HepG2 (cell line): ENCODE measurements around the gene EPHA2. TPM values are rescaled to one million over a fixed set of nuclear protein-coding genes. Genes with fewer than 3 reads are reported as not detected.

ENCODE experiments used
- ATAC-seq: fragments of 200-7000 bp; cut with Tn5 transposase; 3 replicates; pipeline ENCODE4 v1.9.1; 2020; ENCODE audit warnings: mild to moderate bottlenecking, moderate library complexity
- BruUV-seq: library from RNA; stranded (reverse); fragments of 400-500 nt; replicated peaks from 2 replicates; lab custom pipeline; 2021; lab: Mats Ljungman, UMichigan
- CTCF ChIA-PET: fragments of 300-600 bp; formaldehyde crosslinking; extraction: SDS; loops from one replicate; lab custom pipeline; 2021; ENCODE audit warnings: low total read pairs, inconsistent platforms, low intra/inter-chr PET ratio; lab: Yijun Ruan, JAX
- POLR2A ChIA-PET: fragments of 350-600 bp; sonication (Branson Sonifier 250); formaldehyde crosslinking; loops from one replicate; lab custom pipeline; 2020; ENCODE audit warnings: antibody characterized with exemption, inconsistent platforms; lab: Yijun Ruan, JAX
- DNase-seq: peaks from one replicate; pipeline ENCODE4 v3.0.0-alpha.2; 2015; ENCODE audit warnings: low spot score
- FAIRE-seq: peaks from 3 replicates; lab custom pipeline; 2011; peaks lifted over from hg19 to GRCh38; lab: Jason Lieb, UNC
- H2AFZ ChIP-seq: one replicate; pipeline ENCODE4 v1.6.1; 2011; ENCODE audit warnings: low read length, inconsistent platforms
- H3K27ac ChIP-seq: fragments of 300-600 bp; 3 replicates; pipeline ENCODE4 v1.8.0; 2011; ENCODE audit warnings: mixed run types, mild to moderate bottlenecking, mixed read lengths, low read length, inconsistent platforms; ENCODE audit not compliant: insufficient read depth; ENCODE audit errors: extremely low read length
- H3K27me3 ChIP-seq, 2 experiments: fragments of 200-600 bp in 1 of 2; 2 replicates in 1 of 2; 3 replicates in 1 of 2; pipeline versions ENCODE4 v1.6.0 to v1.8.0; 2011; ENCODE audit warnings: low read length in 2 of 2, mild to moderate bottlenecking in 2 of 2, moderate library complexity in 2 of 2, inconsistent platforms in 1 of 2; ENCODE audit not compliant: insufficient read depth in 2 of 2, control insufficient read depth in 1 of 2
- H3K36me3 ChIP-seq, 2 experiments: fragments of 200-600 bp in 1 of 2; replicated peaks in 1 of 2; 2 replicates in 1 of 2; 3 replicates in 1 of 2; pipeline versions ENCODE4 v1.5.1 to v1.8.0; 2011; ENCODE audit warnings: low read length in 2 of 2, inconsistent platforms in 1 of 2; ENCODE audit not compliant: insufficient read depth in 2 of 2, control insufficient read depth in 1 of 2
- H3K4me1 ChIP-seq: 2 replicates; pipeline ENCODE4 v1.5.1; 2012; ENCODE audit warnings: low read length, inconsistent platforms; ENCODE audit not compliant: insufficient read depth
- H3K4me2 ChIP-seq: 2 replicates; pipeline ENCODE4 v1.6.0; 2011; ENCODE audit warnings: low read depth, low read length, inconsistent platforms
- H3K4me3 ChIP-seq, 3 experiments: fragments of 200-600 bp in 1 of 3; sonication (generic), shearing (Covaris generic) in 1 of 3; replicated peaks in 1 of 3; 2 replicates each; pipeline ENCODE4 v1.5.1; 2011 to 2016; ENCODE audit warnings: low read length in 3 of 3, inconsistent platforms in 2 of 3, low read depth in 2 of 3, mild to moderate bottlenecking in 2 of 3, control low read depth in 1 of 3, mixed read lengths in 1 of 3; ENCODE audit not compliant: insufficient read depth in 1 of 3
- H3K79me2 ChIP-seq: one replicate; pipeline ENCODE4 v1.6.1; 2011; ENCODE audit warnings: low read length, inconsistent platforms; ENCODE audit not compliant: insufficient read depth
- H3K9ac ChIP-seq: 2 replicates; pipeline ENCODE4 v1.6.0; 2011; ENCODE audit warnings: mild to moderate bottlenecking, low read depth, low read length, inconsistent platforms; ENCODE audit not compliant: insufficient read depth
- H3K9me3 ChIP-seq: 2 replicates; pipeline ENCODE4 v1.5.1; 2012; ENCODE audit warnings: mild to moderate bottlenecking, low read length
- H4K20me1 ChIP-seq: 2 replicates; pipeline ENCODE4 v1.6.0; 2011; ENCODE audit warnings: inconsistent platforms, mild to moderate bottlenecking, low read length, moderate library complexity; ENCODE audit not compliant: insufficient read depth
- AGO2 ChIP-seq: fragments of 200-400 bp; formaldehyde crosslinking; optimal IDR thresholded peaks from 2 replicates; pipeline ENCODE3; 2017; ENCODE audit warnings: mild to moderate bottlenecking, low read depth, low read length, moderate library complexity
- ARID5B ChIP-seq: IDR thresholded peaks from 2 replicates; pipeline ENCODE4 v1.4.0; 2020; ENCODE audit warnings: mild to moderate bottlenecking, missing genetic modification reagents
- LCORL ChIP-seq, 2 experiments: fragments of 450-650 bp in 1 of 2; sonication (generic) in 1 of 2; formaldehyde crosslinking in 1 of 2; IDR thresholded peaks; 2 replicates each; pipeline versions ENCODE4 v1.5.0 to v1.6.1; 2017 to 2020; ENCODE audit warnings: antibody characterized with exemption in 1 of 2, missing genetic modification reagents in 1 of 2
- MNT ChIP-seq: fragments of 450-650 bp; IDR thresholded peaks from 2 replicates; pipeline ENCODE4 v1.6.1; 2016
- PRPF4 ChIP-seq: fragments of 200-400 bp; formaldehyde crosslinking; IDR thresholded peaks from 2 replicates; pipeline ENCODE4 v1.6.1; 2016; ENCODE audit warnings: low read length, low read depth; ENCODE audit not compliant: poor library complexity, severe bottlenecking
- RBM22 ChIP-seq: fragments of 200-400 bp; formaldehyde crosslinking; optimal IDR thresholded peaks from 2 replicates; pipeline ENCODE3; 2017; ENCODE audit warnings: mild to moderate bottlenecking, low read length, moderate library complexity
- SMARCE1 ChIP-seq: fragments of 450-650 bp; IDR thresholded peaks from 2 replicates; pipeline ENCODE4 v1.6.1; 2017; ENCODE audit warnings: borderline replicate concordance
- U2AF1 ChIP-seq: fragments of 200-400 bp; formaldehyde crosslinking; optimal IDR thresholded peaks from 2 replicates; pipeline ENCODE3; 2017; ENCODE audit warnings: mild to moderate bottlenecking, low read depth, low read length
- WGBS: methylation state at CpG from one replicate; pipeline ENCODE4 v1.1.6; 2017; ENCODE audit warnings: low lambda C conversion rate; 5-methylcytosine and 5-hydroxymethylcytosine counted together
- in situ Hi-C: cut with HindIII; loops from 2 replicates; pipeline ENCODE4 v1.10.0; 2017; ENCODE audit warnings: low pct_unique_long_range_greater_than_20kb; ENCODE audit not compliant: extremely low pct_ligation_motif_present
- intact Hi-C: fragments of 100-400 bp; cut with micrococcal nuclease; formaldehyde crosslinking; loops from one replicate; pipeline ENCODE4 v1.10.0; 2022; ENCODE audit not compliant: unreplicated experiment
- polyA plus RNA-seq, 8 experiments: library from polyadenylated mRNA; depleted of rRNA in 3 of 8; stranded (reverse) in 7 of 8; unstranded in 1 of 8; fragments of >200 nt; fragmentation: Illumina TruSeq in 4 of 8; extraction: Trizol in 4 of 8; gene quantifications; 2 replicates each; pipeline versions ENCODE4 v1.2.1 to v1.2.3, GENCODE V29; 2011 to 2016; ENCODE audit warnings: low read depth in 4 of 8, missing spikeins in 1 of 8, mixed read lengths in 1 of 8; ENCODE audit not compliant: insufficient read depth in 1 of 8
- total RNA-seq, 5 experiments: library from RNA; depleted of rRNA; stranded (reverse); fragments of >200 nt; fragmentation: Illumina TruSeq; extraction: Trizol; gene quantifications; 2 replicates each; pipeline ENCODE4 v1.2.3, GENCODE V29; 2016; ENCODE audit warnings: low read depth in 1 of 5
- TF ChIP-seq, protein P1 (sequence below): sonication (generic); formaldehyde crosslinking; IDR thresholded peaks from 2 replicates; pipeline ENCODE4 v1.5.0; 2020; ENCODE audit warnings: missing genetic modification reagents

Gene EPHA2
- total and polyA plus RNA-seq, 2 of the 13 experiments (the other 11 are each of a cell fraction or from before 2014, with no cell fraction given): 33.6 to 53.6 TPM

GRCh38 chr1:16124377-16125087 is 31.3 kb downstream of the EPHA2 start:
- DNase-seq (no peak), FAIRE-seq (no peak), ATAC-seq (no peak)
- no TSS peak for BruUV-seq
- H3K27me3 ChIP-seq: no peaks in the 10 kb centered on the region
- in situ Hi-C loops (no loop called here), intact Hi-C loops (no loop called here)
- no peak overlapping the region for H2AFZ ChIP-seq
- H3K9ac ChIP-seq: no peak overlapping the region
- no peaks in the 10 kb centered on the region for H3K9me3 ChIP-seq
- H3K4me2 ChIP-seq: no peak overlapping the region
- TF ChIP-seq RBM22 (peak; percentile 38), SMARCE1 (no peak), U2AF1 (no peak), PRPF4 (no peak), ARID5B (CRISPR knock-in tag) (no peak), LCORL (IDR thresholded peaks at IDR 0.05) (peak; percentile 60), LCORL (CRISPR knock-in tag; IDR thresholded peaks at IDR 0.05) (no peak), MNT (no peak), AGO2 (peak; percentile 44)
- TF ChIP-seq, protein P1, sequence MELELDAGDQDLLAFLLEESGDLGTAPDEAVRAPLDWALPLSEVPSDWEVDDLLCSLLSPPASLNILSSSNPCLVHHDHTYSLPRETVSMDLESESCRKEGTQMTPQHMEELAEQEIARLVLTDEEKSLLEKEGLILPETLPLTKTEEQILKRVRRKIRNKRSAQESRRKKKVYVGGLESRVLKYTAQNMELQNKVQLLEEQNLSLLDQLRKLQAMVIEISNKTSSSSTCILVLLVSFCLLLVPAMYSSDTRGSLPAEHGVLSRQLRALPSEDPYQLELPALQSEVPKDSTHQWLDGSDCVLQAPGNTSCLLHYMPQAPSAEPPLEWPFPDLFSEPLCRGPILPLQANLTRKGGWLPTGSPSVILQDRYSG (CRISPR knock-in tag): no peak
- H3K79me2 ChIP-seq: no peaks in the 10 kb centered on the region
- peaks cover 30% of the 10 kb centered on the region; the same call in 1 of the 2 replicates for H4K20me1 ChIP-seq
- H3K36me3 ChIP-seq: peaks cover 38 to 50% of the 10 kb centered on the region in 2 experiments
- POLR2A ChIA-PET: interaction anchor here (1.2 kb wide), 1 partner anchor 19 kb away, joined by 4 read pairs; no protein-coding TSS in a partner anchor
- H3K27ac ChIP-seq: no peak overlapping the region
- 97% methylated on average over 15 of the region's 18 CpGs for WGBS
- CTCF ChIA-PET: no interaction called here
- no peak overlapping the region for H3K4me3 ChIP-seq
- H3K4me1 ChIP-seq: peaks cover 39% of the 10 kb centered on the region
